Measurements from ENCODE around the gene KLF1. TPM values are rescaled to one million over a fixed set of nuclear protein-coding genes. Genes with fewer than 3 reads are reported as not detected.

KLF1 gene
- polyA plus RNA-seq, 2 of the 4 experiments (the other 2 are of a cell fraction), result not detected

- TF ChIP-seq REST (IDR thresholded peaks at IDR 0.05) (no peak), NR3C1 (IDR thresholded peaks at IDR 0.05) (no peak), ZC3H11A (IDR thresholded peaks at IDR 0.05) (no peak), TP53 (CRISPR knock-in tag; IDR thresholded peaks at IDR 0.05) (no peak), BHLHE40 (IDR thresholded peaks at IDR 0.05; ENCODE audit: low read depth, low read length) (no peak)
Measured at GRCh38 chr19:12896460-12896859, 9.5 kb upstream of the KLF1 start (continued).

- ATAC-seq (no peak), DNase-seq (ENCODE audit: low read depth in 1 of 2, low spot score in 1 of 2) (no peak), FAIRE-seq (no peak)
- TF ChIP-seq PBX3 (IDR thresholded peaks at IDR 0.05) (no peak), CBX8 (IDR thresholded peaks at IDR 0.05) (no peak), KDM5A (IDR thresholded peaks at IDR 0.05) (no peak), POLR2AphosphoS2 (conservative IDR thresholded peaks at IDR 0.05; ENCODE audit: low read length) (no peak), EP300 (IDR thresholded peaks at IDR 0.05) (no peak), RAD21 (conservative IDR thresholded peaks at IDR 0.05 in 1 of 2, IDR thresholded peaks at IDR 0.05 in 1 of 2) (no peak), CEBPB (IDR thresholded peaks at IDR 0.05) (no peak), ATOH8 (CRISPR knock-in tag; IDR thresholded peaks at IDR 0.05; ENCODE audit: low read depth) (no peak), BCL3 (IDR thresholded peaks at IDR 0.05) (no peak), HOXA7 (CRISPR knock-in tag; IDR thresholded peaks at IDR 0.05) (no peak), FOSL2 (IDR thresholded peaks at IDR 0.05) (no peak), FOSL2 (CRISPR knock-in tag; IDR thresholded peaks at IDR 0.05) (no peak), EHMT2 (IDR thresholded peaks at IDR 0.05; ENCODE audit: low read depth) (no peak), USF2 (IDR thresholded peaks at IDR 0.05) (no peak), RFX5 (IDR thresholded peaks at IDR 0.05) (no peak), JUN (IDR thresholded peaks at IDR 0.05) (no peak)
- no peak overlapping the region for H3K27ac ChIP-seq
- H3K4me1 ChIP-seq, result peaks cover 3% of the 10 kb centered on the region; the same call in 1 of the 3 replicates
- no peak overlapping the region for H3K4me3 ChIP-seq
- POLR2A ChIA-PET, result no interaction called here
- CTCF ChIA-PET, result interaction anchor here (1.0 kb wide), 1 partner anchor 9 kb away, joined by 3 read pairs; no protein-coding TSS in a partner anchor
- WGBS (ENCODE audit: missing lambda C conversion rate), result 85% methylated on average over 5 of the region's 5 CpGs
- no peaks in the 10 kb centered on the region for H3K9me3 ChIP-seq
- no peak overlapping the region for H3K4me2 ChIP-seq
Measured at GRCh38 chr19:12893582-12893981, 6.6 kb upstream of the KLF1 start.
